Measurements from ENCODE around the gene TMEM198.

TMEM198 gene, protein sequence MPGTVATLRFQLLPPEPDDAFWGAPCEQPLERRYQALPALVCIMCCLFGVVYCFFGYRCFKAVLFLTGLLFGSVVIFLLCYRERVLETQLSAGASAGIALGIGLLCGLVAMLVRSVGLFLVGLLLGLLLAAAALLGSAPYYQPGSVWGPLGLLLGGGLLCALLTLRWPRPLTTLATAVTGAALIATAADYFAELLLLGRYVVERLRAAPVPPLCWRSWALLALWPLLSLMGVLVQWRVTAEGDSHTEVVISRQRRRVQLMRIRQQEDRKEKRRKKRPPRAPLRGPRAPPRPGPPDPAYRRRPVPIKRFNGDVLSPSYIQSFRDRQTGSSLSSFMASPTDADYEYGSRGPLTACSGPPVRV

DNA sequence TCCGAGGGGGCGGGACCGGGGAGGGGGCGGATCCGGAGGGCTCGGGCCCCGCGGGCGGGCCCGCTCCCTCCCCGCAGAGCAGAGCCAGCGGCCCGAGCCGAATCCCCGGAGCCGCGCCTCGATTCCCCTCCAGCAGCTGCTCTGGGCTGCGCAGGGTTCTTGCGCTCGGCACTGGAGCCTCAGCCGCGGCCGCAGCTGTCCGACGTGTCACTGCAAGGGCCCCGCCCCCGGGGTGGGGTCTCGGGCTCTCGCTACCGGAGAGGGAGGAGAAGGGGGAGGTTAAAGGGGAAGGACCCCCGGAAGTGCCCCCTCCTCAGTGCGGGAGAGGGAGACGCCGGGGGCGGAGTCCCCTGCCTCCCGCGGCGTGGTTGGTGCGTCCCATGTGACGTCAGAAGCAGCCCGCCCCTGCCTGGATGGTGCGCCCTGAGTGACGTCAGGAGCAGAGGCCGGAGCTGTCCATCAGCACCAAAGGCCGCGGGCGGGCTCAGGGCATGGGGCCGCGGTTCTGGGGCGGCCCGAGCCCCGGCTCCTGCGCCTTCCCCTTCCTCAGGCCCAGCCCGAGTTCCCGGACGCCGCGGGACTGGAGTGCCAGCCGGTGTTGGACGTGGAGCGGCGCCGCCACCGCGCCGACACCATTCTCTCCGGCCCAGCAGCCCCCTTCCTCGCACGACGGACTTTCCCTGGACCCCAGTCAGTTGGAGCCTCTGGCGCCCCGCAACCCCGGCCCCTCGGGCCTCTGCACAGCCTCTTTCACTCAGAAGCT is at the start of gene TMEM198, which contains the start of gene CHPF:
Gene TMEM198 (plus strand): TSS at position 433 of the 763 bp plus-strand sequence. CDS start 700 bp downstream, outside the sequence.
Gene CHPF (minus strand): TSS at position 214 of the 763 bp plus-strand sequence. CDS start 271 bp downstream, outside the sequence.
- DNase-seq, result peak; percentile 86

DNA sequence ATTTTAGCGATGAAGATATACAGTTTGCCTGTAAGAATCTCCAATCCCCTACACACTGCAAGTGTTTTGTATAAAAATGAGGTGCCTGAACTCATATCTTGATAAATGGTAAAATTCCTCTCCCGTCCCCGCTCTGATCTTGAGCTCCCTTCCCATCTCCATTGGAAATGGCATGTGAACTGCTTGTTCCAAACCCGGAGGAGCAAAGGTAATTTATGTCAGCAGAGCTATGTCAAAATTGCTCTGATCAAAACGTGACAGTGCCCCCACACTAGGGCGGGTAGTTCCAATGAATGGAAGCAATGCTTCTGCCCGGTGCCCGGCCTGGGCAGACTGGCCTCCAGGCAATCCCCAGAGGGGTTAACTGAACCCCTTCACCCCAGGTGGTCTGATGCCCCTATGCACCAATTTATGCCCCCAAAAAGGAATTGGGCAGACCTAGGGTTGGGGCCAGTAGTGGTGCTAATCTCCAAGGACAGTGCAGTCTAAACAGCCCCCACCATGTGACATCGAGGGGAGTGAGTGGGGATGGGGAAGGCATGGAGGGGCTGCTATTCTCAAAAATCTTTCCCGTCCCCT is 48.8 kb upstream of the TMEM198 start:
- DNase-seq, result no peak

DNA sequence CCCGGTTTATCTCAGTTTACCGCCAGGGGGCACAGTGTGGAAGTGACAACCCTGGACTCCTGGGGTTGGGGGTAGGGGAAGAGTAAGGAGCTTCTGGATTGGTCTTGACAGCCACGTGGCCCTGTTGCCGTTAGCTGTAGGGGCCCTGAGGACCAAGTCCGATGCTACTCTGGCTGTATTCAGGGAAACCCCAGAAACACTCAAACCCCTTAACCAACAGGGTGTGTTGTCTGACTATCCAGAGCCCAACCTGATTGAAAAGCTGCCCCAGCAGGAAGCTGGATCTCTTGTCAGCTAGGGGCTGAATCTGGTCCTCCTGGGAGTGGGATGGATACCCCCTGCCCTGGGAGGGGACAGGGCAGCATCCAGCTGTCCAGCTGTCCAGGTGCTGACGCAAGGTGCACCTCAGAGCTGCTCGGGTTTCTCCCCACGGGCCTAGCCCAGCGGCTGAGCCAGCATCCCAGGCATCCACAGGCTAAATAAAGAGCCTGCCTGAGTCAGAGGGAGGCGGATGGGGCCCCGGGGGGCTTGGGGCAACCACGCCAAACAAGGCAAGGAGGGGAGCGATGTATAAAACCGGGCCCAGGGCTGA is 48.2 kb upstream of the TMEM198 start:
- DNase-seq, result peak; percentile 26

DNA sequence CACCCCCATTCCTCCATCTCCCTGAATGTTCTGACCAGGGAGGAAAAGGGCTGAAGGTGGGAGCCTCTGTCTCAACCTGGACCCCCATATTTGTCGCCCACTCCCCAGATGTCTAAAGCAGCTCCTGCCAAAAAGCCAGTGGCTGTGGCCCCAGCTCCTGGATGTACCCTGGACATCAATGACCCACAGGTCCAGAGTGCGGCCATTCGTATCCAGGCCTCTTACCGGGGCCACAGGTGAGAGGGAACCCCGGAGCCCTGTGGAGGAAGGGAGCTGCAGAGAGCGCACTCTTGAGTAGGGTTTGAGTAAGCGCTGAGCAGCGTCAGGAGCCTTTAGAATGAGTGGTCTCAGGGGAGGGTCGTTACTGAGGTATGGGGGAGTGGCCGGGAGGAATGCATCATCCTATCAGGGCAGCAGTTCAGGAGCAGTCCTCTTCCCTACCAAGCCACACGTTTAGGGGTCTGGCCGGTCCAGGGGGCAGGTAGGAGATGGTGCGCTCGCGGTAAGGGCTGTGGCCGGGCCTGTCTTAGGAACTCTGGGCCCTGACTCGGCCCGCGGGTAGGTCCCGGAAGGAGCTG is 47.5 kb upstream of the TMEM198 start:
- DNase-seq, result no peak

DNA sequence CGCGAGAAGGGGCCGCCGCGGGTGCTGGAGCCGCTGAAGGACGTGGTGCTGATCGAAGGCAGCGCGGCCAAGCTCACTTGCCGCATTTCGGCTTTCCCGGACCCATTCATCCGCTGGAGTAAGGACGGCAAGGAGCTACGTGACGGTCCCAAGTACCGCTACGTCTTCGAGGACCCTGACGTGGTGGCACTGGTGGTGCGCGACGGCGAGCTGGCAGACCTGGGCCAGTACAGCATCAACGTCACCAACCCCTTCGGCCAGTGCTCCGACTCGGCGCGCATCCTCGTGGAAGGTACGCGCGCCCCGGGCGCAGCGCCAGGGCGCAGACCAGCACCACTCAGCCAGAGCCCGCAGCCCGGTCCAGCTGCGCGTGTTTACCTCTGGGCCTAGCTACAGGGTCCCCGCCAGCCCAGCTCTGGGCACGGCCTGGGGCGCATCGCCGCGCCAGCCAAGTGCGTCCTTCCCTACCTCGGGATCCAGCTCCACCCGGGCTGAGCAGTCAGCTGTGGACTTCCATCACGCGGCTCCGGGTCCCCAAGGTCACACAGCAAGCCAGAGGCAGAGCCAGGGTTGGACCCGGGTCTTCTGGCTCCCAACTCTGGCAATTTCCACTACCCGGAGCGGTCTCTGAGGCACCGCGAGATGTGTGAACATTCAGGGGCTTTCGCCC is 46.9 kb upstream of the TMEM198 start:
- DNase-seq, result no peak

DNA sequence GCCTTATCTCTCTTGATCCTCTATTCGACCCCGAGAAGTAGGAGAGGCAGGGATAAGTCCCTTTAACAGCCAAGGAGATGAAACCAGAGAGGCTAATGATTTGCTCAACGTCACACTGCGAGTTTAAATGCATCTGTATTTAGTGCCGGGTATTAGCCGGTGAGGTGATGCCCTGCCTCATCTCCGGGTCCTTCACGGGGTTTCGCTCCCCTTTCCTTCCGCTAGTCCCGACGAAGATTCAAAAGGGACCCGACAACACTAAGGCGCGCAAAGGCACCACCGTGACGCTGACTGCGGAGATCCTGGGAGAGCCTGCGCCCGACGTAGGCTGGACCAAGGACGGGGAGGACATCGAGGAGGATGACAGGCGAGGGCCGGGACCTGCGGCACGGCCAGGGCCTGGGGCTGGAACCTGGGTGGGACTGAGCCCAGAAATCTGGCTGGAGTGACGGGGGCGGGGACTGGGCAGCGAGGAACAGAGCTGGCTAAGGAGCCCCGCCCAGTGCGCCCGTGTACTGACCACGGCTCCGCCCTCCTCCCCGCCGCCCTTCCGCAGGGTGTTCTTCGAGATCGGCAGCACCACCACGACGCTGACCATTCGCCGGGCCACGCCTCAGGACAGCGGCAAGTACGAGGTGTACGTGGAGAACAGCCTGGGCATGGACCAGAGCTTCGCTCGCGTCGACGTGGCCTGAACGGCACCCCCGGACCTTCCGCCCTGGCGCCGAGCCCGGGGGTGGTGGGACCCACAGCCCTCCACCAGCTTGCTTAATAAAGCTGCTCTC is 46.1 kb upstream of the TMEM198 start:
- DNase-seq, result peak; percentile 71

DNA sequence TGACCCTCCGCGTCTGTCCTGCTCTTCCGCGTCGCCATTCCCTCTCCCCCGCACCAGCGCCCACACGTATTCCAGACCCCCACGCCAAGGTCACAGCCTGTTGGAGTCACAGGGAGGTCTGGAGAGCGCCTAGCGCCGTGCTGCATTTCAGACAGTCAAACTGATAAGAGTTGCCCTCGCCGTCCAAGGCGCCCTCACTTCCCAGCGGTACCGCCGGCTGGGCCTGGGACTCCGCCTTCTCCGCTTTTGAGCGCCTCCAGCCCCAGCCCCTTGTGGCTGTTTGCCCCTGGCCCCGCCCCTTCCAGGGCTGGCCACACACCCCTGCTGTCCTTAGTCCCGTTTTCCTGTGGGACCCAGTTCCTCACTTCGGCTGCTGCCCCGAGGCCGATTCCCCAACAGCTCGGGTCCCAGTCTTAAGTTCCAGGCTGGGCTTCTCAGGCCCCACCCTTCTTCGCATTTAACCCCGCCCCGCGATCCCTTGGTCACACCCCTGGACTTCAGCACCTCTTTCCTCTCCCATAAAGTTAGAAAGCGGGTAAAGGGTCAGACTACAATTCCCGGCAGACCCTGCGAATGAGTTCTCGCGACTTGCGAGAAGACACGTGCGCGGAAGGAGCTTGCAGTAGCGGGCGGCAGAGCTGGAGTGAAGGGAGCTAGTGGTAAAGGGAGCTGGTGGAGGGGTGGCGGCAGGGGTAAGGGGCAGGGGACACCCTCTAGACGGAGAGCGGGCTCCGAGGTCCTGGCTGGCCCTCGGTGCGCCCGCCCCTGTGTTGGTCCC is 45.4 kb upstream of the TMEM198 start, which contains the start of gene GMPPA:
Gene GMPPA (plus strand): TSS at position 612 of the 778 bp plus-strand sequence. CDS start 1,085 bp downstream, outside the sequence.
- DNase-seq, result peak; percentile 94

DNA sequence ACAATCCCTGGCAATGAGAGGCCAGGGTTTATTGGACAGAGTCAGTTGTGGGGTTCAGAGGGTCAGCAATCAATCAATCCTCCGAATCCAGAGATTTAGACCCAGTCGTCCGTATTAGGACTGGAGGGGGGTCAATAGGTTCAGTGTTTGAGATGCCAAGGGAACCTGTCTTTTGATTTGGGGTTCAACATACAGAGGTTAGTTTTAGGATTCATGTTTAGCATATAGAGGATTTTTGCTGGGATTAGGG is 44.8 kb upstream of the TMEM198 start:
- DNase-seq, result no peak

DNA sequence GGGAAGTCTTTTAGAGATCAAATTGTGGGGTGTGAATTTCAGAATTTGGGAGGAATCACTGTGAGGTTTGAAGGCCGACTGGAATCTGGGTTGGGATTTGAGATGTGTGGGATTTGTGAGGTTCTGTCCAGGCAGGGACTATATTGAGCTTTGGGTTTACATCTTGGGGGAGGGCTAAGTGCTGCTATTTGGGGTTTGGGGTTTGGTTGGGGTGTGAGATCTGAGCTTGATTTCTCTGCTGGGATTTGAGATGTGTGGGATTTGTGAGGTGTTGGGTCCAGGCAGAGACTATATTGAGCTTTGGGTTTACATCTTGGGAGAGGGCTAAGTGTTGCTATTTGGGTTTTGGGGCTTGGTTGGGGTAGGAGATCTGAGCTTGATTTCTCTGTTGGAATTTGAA is 44.3 kb upstream of the TMEM198 start:
- DNase-seq, result no peak

DNA sequence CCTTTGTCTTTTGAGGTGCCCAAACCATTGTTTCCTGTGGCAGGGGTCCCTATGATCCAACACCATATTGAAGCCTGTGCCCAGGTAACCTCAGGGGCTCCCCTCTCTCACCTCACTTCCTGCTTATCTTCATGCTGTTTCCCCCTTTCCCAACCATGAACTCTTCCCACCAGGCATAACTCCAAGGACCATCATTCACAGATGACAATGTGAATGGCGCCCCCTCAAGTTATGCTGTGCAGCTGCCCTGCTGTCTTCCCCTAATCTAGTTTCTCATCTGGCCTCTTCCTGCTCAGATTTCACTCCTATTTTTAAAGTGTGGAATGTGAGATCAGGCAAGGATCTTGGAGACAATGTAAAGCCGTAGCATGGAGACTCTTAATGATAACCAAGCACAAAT is 43.7 kb upstream of the TMEM198 start:
- DNase-seq, result no peak

DNA sequence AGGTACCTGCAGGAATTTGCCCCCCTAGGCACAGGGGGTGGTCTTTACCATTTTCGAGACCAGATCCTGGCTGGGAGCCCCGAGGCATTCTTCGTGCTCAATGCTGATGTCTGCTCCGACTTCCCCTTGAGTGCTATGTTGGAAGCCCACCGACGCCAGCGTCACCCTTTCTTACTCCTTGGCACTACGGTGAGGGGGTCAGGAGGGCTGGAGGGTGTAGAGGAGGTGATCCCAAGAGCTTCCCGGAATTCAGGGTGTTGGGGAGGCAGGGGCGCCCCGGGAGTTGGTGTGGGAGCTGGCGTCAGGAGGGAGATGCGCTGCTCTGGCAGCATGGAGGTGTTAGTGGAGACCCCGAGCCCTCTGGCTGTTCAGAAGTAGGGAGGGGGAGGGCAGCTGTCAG is 42.0 kb upstream of the TMEM198 start:
- no peak for DNase-seq

DNA sequence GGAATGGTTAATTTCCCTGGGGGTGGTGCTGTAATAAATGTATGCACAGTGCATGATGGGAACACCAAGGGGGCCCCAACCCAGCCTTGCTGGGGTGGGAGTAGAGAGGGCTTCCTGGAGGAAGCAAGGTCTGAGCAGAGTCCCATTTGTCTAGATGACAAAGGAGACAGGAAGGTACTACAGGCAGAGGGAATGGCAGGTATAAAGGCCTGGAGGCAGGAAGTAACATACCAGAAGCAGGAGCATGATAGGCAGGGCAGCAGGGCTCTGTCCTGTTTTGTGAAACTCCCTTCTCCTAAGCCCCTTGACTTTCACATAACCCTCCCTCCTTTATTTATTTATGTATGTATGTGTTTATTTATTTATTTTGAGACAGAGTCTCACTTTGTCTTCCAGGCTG is 41.2 kb upstream of the TMEM198 start:
- DNase-seq, result no peak

DNA sequence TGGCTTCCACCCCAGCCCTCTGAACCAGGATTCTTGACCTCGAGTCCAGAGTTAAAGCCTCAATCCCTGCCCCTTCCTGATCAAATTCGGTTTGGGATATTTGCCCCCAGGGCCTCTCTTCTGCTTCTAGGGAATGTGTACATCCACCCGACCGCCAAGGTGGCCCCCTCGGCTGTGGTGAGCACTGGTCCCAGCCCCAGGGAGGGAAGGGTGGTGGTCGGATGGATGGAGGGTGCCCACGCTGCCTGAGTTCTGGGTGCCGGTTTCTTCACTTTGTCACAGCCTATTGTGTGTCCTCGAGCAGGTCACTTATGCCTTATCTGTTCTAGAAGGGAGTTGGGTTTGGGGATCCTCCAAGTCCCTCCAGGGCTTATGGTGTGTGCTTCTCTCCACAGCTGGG is 38.2 kb upstream of the TMEM198 start:
- DNase-seq, result no peak

DNA sequence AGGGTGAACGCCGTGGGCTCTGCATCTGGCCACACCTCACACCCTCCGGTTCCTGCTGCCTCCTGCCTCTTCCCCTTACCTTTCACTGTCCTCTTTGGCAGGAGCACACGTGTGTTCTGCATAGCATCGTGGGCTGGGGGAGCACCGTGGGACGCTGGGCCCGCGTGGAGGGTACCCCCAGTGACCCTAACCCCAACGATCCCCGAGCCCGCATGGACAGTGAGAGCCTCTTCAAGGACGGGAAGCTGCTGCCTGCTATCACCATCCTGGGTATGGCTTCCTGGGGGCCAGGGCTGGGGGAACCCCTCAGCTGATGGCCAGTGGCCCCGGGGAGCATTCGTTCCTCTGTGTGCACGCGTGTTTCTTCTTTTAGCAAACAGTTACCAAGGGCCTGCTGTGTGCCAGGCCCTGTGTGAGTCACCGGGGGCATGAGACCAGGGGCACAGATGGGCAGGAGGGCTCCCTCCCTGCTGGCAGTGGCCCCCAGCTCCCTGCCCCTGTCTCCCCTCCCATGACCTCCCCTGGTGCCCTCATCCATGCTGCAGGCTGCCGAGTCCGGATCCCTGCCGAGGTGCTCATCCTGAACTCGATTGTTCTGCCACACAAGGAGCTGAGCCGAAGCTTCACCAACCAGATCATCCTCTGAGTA is 37.6 kb upstream of the TMEM198 start:
- no peak for DNase-seq

DNA sequence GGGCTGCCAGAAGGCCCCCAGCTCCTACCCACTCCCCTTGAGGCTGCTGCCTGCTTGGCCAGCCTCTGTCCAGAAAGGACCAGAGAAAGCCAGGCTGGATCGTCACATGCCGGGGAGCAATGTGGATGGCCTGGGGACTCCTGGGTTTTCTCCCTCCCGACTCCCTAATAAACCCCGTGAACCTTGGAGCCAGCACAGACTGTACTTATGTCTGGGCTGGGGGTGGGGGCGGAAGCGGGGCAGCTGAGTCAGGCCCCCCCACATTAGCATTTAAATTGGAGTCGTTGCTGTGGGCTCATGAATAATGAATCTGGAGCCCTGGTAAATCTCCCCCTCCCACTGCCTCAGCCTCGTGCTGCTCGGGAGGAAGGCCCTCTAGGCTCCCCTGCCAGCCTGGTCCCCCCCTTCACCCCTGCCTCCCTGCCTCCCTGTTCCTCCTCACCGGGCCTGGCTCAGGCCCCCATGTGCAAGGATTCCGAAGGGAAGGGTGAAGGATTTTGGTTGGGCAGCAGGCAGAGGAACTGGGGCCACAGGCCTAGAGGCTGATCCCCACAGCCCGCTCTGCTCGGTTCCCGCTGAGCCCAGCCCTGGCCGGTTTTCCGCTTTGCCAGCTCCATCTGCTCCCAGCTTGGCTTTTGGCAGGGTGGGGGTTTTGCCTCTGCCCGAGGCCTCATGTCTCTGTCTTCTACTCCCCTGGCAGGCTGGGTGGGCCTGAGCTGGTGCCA is 36.9 kb upstream of the TMEM198 start:
- no peak for DNase-seq

DNA sequence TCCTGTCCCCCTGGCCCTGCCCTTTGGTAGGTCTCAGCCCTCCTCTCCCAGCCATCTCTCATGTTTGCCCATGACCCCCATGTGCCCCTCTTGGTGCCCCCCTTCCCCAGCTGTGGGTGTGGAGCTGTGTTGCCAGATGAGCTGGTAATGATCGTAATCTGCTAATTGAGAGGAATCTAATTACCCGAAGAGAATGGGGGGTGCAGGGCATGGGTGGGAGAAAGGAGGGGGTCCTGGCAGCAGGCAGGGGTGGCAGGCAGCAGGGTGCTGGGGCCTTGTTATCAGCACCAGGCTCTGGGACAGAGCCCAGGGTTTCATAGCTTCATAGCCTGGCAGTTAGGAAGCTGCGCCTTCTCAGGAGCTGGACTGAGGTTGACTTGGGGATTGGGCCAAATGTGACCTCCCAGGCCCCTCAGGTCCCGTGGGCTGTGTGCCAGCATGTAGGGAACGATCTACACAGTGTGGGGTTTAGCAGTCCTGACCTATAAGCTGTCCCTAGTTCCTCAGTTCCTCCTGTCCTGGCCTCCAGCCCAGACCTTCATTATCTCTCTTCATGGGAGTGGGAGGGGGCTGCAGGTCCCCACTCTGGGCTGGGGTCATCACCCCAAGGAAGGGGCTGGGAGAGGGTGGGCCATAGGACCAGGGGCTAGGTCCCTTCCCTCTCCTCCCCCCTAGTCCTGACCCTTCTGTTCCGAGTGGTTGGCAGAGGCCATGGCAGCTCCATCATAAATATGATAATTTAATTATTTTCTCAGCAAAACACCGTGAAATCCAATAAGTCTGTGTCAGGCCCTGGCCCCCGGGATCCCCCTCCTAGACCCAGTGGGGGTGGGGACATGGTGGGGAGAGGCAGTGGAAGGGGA is 36.0 kb upstream of the TMEM198 start:
- DNase-seq, result no peak

DNA sequence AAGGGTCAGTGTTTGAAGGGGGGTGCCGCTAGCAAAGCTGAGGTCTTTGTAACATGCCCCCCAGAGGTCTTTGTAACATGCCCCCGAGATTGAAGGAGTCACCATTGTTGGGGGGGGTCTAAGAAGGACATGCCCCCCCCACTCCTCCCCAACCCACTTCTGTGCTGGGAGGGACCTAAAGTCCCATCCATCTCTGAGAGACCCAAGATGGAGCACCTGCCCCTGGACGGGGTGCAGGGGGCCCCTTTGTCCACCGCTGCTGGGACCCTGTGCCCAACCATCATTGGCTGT is 35.4 kb upstream of the TMEM198 start:
- DNase-seq, result no peak

DNA sequence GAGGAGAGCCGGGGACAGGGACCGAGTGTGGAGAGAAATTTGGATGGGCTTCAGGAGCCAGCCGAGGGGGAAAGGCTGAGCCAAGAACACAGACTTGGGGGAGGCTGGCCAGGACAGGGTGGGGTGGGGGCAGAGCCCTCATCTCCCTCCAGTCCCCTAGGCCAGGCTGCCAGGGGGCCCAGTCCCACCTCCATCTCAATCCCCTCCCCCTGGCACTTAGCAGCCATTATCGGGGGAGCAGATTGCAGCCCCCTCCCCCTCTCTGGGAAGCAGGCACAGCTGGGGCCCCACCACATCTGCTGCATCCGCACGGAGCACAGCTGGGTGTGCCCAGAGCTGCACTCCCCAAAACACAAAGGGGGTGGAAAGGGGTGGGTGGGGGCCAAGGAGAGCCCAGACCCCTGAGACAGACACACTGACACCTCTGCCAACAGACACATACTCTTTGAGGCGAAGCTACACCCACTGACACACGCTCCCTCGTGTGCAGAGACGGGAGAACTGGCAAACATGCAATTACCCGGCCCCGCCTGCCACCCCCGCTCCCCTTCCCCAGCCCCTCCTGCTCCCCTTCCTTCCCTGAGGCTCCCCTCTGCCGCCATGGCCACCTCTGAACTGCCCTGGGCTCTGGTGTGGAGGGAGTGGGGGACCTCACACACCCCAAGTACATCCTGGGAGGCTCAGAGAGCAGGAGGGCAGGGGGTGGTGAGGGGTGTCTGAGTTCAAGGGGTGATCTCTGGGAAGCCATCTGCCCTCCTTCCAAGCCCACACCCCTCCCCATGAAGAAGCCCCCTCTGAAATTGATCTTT is 34.7 kb upstream of the TMEM198 start:
- DNase-seq, result no peak
